Measurements from ENCODE around the gene PPM1K. TPM values are rescaled to one million over a fixed set of nuclear protein-coding genes. Genes with fewer than 3 reads are reported as not detected.

Gene PPM1K
- polyA plus RNA-seq, 2 of the 4 experiments (the other 2 are of a cell fraction) = 0.85 to 2.4 TPM

GRCh38 chr4:88227734-88228133, 56.6 kb downstream of the PPM1K start:
- DNase-seq (ENCODE audit: low read depth in 1 of 2, low spot score in 1 of 2) (no peak), ATAC-seq (no peak), FAIRE-seq (no peak)
- CTCF ChIA-PET = interaction anchor here (1.0 to 2.8 kb wide), 4 partner anchors 9 to 289 kb away, joined by 3 to 16 read pairs (median 3); no protein-coding TSS in a partner anchor
- H3K9me3 ChIP-seq = no peaks in the 10 kb centered on the region
- POLR2A ChIA-PET = no interaction called here
- no peak overlapping the region for H3K4me3 ChIP-seq
- no peak overlapping the region for H3K4me2 ChIP-seq
- TF ChIP-seq GATA3 (IDR thresholded peaks at IDR 0.05; ENCODE audit: borderline replicate concordance) (no peak), CHD2 (IDR thresholded peaks at IDR 0.05; ENCODE audit: low read length, partially characterized antibody) (no peak), POLR2A (IDR thresholded peaks at IDR 0.05; ENCODE audit: low read length) (no peak), E2F6 (IDR thresholded peaks at IDR 0.05; ENCODE audit: borderline replicate concordance, low read depth) (no peak), JUNB (IDR thresholded peaks at IDR 0.05) (no peak), HDAC2 (IDR thresholded peaks at IDR 0.05) (no peak), FOXS1 (CRISPR knock-in tag; IDR thresholded peaks at IDR 0.05) (no peak), MAZ (IDR thresholded peaks at IDR 0.05; ENCODE audit: borderline replicate concordance, low read depth, low read length) (no peak), TFCP2L1 (CRISPR knock-in tag; IDR thresholded peaks at IDR 0.05) (no peak), EHF (CRISPR knock-in tag; IDR thresholded peaks at IDR 0.05) (no peak), ESRRA (IDR thresholded peaks at IDR 0.05; ENCODE audit: borderline replicate concordance, low read length) (no peak), POLR2AphosphoS2 (conservative IDR thresholded peaks at IDR 0.05; ENCODE audit: low read length) (no peak)
- H3K4me1 ChIP-seq = no peaks in the 10 kb centered on the region
- H3K27ac ChIP-seq = no peak overlapping the region
- WGBS (ENCODE audit: missing lambda C conversion rate) = 54% methylated on average over 2 of the region's 2 CpGs

- no peak for TF ChIP-seq BHLHE40 (IDR thresholded peaks at IDR 0.05; ENCODE audit: low read depth, low read length)
- TF ChIP-seq KDM5A (IDR thresholded peaks at IDR 0.05) = no peak
- TF ChIP-seq SREBF2 (IDR thresholded peaks at IDR 0.05) = no peak
- no peak for TF ChIP-seq EHF (CRISPR knock-in tag; IDR thresholded peaks at IDR 0.05)
- TF ChIP-seq HDAC2 (IDR thresholded peaks at IDR 0.05) = no peak
- TF ChIP-seq HEYL (CRISPR knock-in tag; IDR thresholded peaks at IDR 0.05) = no peak
- no peak for TF ChIP-seq GATA3 (IDR thresholded peaks at IDR 0.05; ENCODE audit: borderline replicate concordance)
- no peak for TF ChIP-seq FOSB (CRISPR knock-in tag; IDR thresholded peaks at IDR 0.05)
- TF ChIP-seq E2F6 (IDR thresholded peaks at IDR 0.05; ENCODE audit: borderline replicate concordance, low read depth) = no peak
- no peak for TF ChIP-seq CBX8 (IDR thresholded peaks at IDR 0.05)
- no peak for TF ChIP-seq NPAS2 (CRISPR knock-in tag; IDR thresholded peaks at IDR 0.05; ENCODE audit: borderline replicate concordance)
- TF ChIP-seq ATOH8 (CRISPR knock-in tag; IDR thresholded peaks at IDR 0.05; ENCODE audit: low read depth) = no peak
- no peak for TF ChIP-seq RFX5 (IDR thresholded peaks at IDR 0.05)
- no peak for TF ChIP-seq CHD2 (IDR thresholded peaks at IDR 0.05; ENCODE audit: low read length, partially characterized antibody)
- TF ChIP-seq ELK1 (IDR thresholded peaks at IDR 0.05; ENCODE audit: low read depth, low read length) = no peak
- no peak for TF ChIP-seq ZFP36 (IDR thresholded peaks at IDR 0.05; ENCODE audit: borderline replicate concordance, partially characterized antibody)
- TF ChIP-seq EP300 (IDR thresholded peaks at IDR 0.05) = no peak
- TF ChIP-seq CBX2 (IDR thresholded peaks at IDR 0.05; ENCODE audit: borderline replicate concordance, low read depth) = no peak
- no peak for TF ChIP-seq KDM1A (IDR thresholded peaks at IDR 0.05; ENCODE audit: low read depth)
- TF ChIP-seq CTCF (IDR thresholded peaks at IDR 0.05) = no peak
- Histone ChIP-seq H3K9me3 (no peaks in the 10 kb centered on the region), H3K4me2 (no peak overlapping the region), H3K4me1 (no peaks in the 10 kb centered on the region), H3K27ac (no peak overlapping the region), H3K4me3 (no peak overlapping the region)
- DNase-seq (ENCODE audit: low read depth in 1 of 2, low spot score in 1 of 2) (no peak), ATAC-seq (no peak), FAIRE-seq (no peak)
- POLR2A ChIA-PET = no interaction called here
- WGBS (ENCODE audit: missing lambda C conversion rate) = 13% methylated on average over 1 of the region's 1 CpG
- CTCF ChIA-PET = interaction anchor here (1.3 to 1.5 kb wide), 4 partner anchors 193 to 291 kb away, joined by 3 to 6 read pairs (median 3); no protein-coding TSS in a partner anchor
Measured at GRCh38 chr4:88226143-88226542, 58.2 kb downstream of the PPM1K start.
